NCI-H146 treated with DMSO at 0.1 percent for 48 hours (cell line): ENCODE measurements around the gene OPCML.

Source experiments
- DNase-seq: peaks from one replicate; lab custom pipeline; 2025; ENCODE audit not compliant: unreplicated experiment; lab: John Stamatoyannopoulos, UW

Gene OPCML

GRCh38 chr11:133541021-133541719, 8.9 kb upstream of the OPCML start:
- DNase-seq = no peak

- no peak for DNase-seq
Measured at GRCh38 chr11:133536198-133536597, 3.9 kb upstream of the OPCML start.

- no peak for DNase-seq
Measured at GRCh38 chr11:133533205-133533604, 904 bp upstream of the OPCML start.

GRCh38 chr11:133531458-133531857, 843 bp downstream of the OPCML start:
- no peak for DNase-seq

- DNase-seq = no peak
Measured at GRCh38 chr11:133530501-133530835, 1.8 kb downstream of the OPCML start.

GRCh38 chr11:133529807-133530500, 2.3 kb downstream of the OPCML start:
- no peak for DNase-seq

- no peak for DNase-seq
Measured at GRCh38 chr11:133526790-133527189, 5.5 kb downstream of the OPCML start.

GRCh38 chr11:133525976-133526375, 6.3 kb downstream of the OPCML start:
- no peak for DNase-seq

- DNase-seq = no peak
Measured at GRCh38 chr11:133524488-133524887, 7.8 kb downstream of the OPCML start.

- DNase-seq = no peak
Measured at GRCh38 chr11:133522344-133522743, 10.0 kb downstream of the OPCML start.

- no peak for DNase-seq
Measured at GRCh38 chr11:133521502-133521901, 10.8 kb downstream of the OPCML start.

GRCh38 chr11:133520707-133521106, 11.6 kb downstream of the OPCML start:
- DNase-seq = no peak

GRCh38 chr11:133519560-133519959, 12.7 kb downstream of the OPCML start:
- no peak for DNase-seq

GRCh38 chr11:133518702-133519264, 13.5 kb downstream of the OPCML start:
- DNase-seq = no peak

- DNase-seq = no peak
Measured at GRCh38 chr11:133516845-133517244, 15.5 kb downstream of the OPCML start.

- DNase-seq = no peak
Measured at GRCh38 chr11:133515107-133515506, 17.2 kb downstream of the OPCML start.

- DNase-seq = no peak
Measured at GRCh38 chr11:133509924-133510697, 22.2 kb downstream of the OPCML start.

GRCh38 chr11:133508468-133508867, 23.8 kb downstream of the OPCML start:
- no peak for DNase-seq

GRCh38 chr11:133507185-133507584, 25.1 kb downstream of the OPCML start:
- DNase-seq = no peak

- no peak for DNase-seq
Measured at GRCh38 chr11:133506551-133507094, 25.7 kb downstream of the OPCML start.

- DNase-seq = no peak
Measured at GRCh38 chr11:133506023-133506422, 26.3 kb downstream of the OPCML start.
